ENCODE data around the gene TBC1D10A.

Gene TBC1D10A

DNA sequence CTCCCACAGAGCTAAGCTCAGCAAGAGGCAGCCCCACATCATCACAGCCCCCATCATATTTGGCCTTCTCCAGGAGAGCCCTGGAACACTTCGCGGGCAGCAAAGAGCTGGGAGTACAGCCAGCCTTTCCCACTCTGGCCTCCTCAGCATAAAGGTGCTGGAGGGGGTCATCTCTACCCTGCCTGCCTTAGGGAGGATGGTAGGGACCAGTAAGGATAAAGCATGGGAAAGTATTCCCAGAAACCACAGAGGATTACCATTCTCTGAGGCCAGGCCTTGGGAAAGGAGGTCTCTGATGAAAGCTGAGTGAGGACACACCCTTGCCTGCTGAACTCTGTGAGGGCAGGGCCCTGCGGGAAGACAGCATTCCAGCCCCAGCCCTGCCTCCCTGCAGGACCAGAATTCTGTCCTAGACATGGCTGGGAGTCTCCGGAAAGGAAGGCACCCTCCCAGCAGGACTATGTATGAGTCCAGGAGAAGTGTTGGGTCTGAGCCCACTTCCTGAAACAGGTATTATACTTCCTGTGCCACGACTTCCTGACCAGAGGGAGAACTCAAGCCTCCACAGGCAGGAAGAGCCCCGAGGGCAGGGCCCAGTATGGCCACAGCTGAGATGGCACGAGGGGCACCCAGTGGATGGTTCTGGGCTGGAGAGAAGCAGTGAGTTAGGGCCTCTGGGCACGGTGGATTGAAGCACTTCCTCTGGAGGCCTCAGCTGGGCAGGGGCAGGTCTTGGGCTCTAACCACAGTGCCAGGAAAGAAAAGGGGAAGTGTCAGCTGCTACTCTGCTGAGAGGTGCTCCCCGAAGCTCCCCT lies 24.5 kb downstream of the TBC1D10A start:
- no peak for DNase-seq (ENCODE audit: low read depth in 2 of 2)

DNA sequence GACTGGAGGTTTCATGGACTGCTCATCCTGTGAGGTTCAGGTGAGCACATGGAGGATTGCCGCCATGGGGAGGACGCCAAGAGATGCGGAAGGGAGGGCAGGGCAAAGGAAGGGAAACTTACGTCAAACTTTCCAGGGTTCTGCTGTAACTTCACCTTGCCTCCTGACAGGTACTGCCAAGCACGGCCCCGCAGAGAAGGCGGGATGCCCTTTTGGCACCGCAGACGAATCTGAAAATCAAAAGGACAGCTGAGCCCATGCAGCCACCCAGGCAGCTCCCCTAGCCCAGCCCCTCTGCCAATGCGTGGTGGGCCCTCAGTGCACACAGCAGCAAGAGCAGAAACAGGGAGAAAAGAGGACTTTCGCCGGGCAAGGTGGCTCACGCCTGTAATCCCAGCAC lies 27.4 kb downstream of the TBC1D10A start:
- no peak for DNase-seq (ENCODE audit: low read depth in 2 of 2)

DNA sequence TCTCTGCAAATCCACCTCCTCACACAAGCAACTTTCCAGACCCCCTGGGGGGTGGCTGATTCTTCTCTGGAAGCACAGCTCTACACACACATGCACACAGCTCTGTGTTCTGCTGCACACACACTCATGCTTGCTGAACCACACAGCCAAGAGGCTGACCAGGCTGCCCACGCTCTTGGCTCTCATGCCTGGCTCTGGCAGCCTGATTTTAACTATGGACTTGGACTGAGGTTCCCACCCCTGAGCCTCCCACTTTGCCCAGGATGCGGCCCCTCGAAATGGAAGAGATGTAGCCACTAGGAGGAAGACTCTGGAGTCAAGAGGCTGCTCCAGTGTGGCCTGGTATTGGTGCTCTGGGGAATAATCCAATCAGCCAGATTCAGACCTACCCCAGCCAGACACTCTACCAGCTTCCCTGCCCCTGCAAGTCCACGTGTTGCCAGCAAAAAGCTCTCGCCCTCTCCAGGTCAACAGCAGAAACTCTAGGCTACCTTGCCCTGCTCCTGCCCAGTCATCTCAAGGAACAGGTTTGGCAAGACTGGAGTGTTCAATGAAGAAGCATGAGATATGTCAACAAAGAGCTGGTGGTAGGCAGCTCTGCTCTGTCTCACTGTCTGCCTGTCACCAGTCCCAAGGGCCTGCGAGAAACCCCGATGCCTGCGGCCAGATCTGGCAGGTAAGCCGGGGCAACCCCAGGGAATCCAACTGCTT lies 28.6 kb downstream of the TBC1D10A start:
- no peak for DNase-seq (ENCODE audit: low read depth in 2 of 2)

DNA sequence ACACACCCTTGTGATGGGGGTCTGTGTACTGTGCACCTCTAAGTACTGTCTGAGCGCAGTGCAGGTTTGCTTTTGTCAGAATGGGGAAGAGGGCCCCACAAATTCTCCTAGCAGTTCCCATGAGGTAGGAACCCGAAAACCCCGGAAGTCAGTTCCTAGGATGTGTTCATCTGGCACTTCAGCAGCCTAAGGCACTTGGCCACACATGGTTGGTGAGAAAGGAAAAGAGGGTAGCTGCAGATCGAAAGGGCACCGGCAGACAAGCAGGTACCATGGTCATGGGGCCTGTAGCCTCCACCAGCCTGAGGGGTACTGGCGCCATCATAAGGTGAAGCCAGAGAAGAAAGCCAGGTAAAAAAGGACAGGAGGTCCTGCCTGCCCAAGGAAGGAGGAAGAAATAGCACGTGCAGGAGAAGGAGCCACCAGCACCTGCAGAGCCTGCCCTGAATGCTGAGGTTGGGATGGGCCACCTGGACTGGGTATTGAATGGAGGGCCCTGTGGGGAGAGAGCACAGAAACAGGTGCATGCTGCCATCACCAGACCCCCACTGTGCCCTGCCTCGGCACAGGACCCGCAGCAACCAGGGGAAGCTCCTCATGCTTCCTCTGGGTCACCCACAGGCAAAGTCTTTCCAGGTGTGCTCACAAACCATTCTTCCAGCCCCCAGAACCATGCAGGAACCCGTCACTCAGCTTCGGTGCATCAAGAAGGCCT lies 29.3 kb downstream of the TBC1D10A start:
- no peak for DNase-seq (ENCODE audit: low read depth in 2 of 2)

DNA sequence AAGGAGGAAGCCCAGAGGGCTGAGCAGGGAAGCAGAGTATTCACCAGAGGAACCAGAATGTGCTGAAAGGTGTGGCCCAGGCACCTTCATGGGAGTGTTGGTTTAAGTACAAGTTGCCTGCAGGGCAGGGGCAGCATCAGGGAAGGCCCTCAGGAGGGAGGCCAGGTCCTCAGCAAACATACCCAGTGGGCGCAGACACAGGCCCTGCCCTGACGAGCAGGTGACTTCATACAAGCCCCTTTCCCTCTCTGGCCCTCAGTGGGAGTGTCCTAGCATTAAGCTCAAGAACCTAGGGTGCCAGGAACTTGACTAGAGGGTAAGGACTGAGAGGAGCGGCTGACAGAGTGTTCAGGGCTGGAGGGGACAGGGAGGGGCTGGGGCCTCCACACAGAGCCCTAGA lies 29.9 kb downstream of the TBC1D10A start:
- no peak for DNase-seq (ENCODE audit: low read depth in 2 of 2)

DNA sequence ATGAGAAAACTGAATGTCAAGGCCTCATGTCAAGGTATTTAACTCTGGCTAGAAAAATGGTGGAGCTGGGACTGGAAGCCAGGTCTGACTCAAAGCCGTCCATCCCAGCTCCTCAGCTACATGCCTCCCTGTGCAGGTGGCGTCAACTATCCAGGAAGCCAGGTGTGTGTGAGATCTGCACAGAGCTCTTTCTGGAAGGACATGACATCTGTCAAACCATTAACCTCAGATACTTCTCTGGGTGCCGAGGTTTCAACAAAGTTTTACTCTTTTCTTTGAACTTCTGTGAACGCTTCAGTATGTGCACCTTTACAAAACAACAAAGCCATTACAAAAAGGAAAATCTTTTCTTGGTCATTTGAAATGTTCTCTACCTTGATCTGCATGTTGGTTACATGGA lies 30.4 kb downstream of the TBC1D10A start:
- DNase-seq (ENCODE audit: low read depth in 2 of 2): no peak

DNA sequence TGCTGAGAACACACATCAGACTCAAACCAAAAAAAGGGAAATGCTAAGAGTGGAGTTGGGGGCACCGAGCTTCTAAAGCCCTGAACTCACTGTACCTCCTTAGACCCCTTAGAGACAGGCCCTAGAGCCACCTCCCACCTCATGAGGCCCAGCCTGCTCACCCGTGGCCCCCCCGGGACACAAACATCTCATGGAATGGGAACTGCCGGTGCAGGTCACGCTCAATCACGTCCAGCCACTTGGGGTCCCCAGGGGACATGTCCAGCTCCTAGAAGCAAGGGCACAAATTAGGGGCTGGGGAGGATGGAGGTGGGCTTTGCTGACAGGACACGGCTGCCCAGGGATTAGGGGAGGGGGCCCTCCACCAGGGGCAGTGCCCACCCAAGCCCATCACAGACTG lies 31.2 kb downstream of the TBC1D10A start:
- DNase-seq (ENCODE audit: low read depth in 2 of 2): no peak

DNA sequence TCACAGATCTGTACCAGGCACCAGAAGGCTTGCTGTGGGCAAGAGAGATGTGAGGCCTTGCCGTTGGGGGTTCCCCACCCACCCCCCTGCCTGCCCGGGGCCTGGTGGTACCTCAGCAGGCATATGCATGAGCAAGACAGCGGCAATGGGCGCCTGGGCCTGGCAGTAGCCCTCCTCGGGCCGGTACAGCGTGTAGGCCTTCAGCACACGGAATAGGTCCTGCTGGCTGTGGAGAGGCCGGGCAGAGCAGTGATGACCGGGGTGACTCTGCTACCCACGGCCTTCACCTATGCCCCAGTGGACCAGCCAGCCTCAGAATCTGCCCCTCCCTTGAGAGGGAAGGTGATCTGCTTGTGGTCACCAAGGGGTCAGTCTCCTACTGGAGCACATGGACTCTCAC lies 31.9 kb downstream of the TBC1D10A start:
- no peak for DNase-seq (ENCODE audit: low read depth in 2 of 2)

DNA sequence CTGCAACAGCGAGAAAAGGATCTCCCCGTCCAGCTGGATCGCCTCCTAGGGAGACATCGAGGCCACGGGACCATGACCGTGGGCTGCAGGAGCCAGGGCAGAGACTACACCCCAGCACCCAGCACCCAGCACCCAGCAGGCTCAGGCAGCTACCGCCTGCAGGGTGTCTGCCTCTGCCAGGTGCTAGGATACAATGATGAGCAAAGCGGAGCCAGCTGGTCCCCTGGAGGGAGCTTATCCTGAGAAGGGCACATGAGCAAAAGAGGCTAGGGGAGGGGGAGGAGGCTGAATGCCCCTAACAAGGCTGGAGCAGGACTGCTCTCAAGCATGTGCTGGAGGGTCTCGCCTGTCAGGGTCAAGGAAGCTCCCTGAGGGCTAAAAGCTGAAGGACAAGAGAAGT lies 32.7 kb downstream of the TBC1D10A start:
- no peak for DNase-seq (ENCODE audit: low read depth in 2 of 2)

DNA sequence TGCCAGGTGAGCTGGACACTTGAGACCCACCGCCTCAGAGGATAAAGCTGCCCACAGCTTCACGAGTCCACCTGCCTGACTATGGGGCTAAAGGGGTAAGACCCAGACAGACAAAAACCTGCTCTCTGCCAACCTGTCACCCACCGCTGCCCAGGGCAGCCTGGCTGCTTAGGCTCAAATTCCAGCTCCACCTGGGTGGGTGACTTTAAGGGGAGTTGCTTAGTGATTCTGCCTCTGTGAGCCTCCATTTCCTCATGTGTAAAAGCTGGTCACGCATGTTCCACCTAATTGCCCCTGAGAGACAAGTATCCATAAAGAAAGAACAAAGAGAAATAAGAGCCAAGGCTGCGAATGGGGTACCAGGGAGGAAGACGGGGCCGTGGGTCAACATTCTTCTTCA lies 33.7 kb downstream of the TBC1D10A start:
- no peak for DNase-seq (ENCODE audit: low read depth in 2 of 2)

DNA sequence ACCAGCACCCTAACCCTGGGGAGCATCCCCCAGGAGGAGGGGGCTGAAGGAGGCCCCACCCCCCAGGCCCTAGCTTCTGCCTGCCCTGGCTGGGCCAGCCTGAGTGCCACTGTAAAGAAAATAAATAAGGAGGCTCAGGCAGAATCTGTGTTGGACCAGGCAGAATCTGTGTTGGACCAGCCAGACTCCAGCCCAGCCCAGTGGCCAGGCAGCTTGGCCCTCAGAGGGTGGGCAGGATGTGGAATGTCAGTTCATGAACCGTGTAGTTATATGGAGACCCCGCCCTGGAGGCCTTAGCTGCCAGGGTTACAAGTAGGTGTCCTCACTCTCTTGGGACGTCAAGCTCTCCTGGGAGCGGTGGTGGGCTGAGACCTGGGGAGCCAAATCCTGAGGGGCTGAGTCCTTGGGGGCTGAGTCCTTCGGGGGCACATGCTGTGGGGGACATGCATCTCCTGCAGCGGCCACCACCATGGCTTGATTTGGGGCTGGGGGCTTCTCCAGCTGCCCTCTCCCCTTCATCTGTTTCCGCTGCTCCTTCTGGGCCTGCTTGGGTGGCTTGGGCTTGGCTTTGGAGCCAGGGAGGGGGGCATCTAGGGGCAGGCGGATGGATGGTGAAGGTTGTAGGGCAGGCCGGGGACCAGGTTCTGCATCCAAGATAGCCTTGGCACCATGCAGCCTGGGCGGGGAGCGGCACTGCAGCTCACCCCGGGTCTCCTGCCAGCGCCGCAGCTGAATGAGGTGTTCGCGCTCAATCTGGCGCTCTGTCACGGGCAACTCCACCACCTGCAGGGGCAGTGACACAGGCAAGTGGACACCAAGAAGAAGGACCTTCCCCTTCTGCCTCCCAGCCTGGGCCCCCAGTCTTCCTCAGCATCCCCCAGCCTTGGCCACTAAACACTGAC lies 34.4 kb downstream of the TBC1D10A start:
- DNase-seq (ENCODE audit: low read depth in 2 of 2): no peak

DNA sequence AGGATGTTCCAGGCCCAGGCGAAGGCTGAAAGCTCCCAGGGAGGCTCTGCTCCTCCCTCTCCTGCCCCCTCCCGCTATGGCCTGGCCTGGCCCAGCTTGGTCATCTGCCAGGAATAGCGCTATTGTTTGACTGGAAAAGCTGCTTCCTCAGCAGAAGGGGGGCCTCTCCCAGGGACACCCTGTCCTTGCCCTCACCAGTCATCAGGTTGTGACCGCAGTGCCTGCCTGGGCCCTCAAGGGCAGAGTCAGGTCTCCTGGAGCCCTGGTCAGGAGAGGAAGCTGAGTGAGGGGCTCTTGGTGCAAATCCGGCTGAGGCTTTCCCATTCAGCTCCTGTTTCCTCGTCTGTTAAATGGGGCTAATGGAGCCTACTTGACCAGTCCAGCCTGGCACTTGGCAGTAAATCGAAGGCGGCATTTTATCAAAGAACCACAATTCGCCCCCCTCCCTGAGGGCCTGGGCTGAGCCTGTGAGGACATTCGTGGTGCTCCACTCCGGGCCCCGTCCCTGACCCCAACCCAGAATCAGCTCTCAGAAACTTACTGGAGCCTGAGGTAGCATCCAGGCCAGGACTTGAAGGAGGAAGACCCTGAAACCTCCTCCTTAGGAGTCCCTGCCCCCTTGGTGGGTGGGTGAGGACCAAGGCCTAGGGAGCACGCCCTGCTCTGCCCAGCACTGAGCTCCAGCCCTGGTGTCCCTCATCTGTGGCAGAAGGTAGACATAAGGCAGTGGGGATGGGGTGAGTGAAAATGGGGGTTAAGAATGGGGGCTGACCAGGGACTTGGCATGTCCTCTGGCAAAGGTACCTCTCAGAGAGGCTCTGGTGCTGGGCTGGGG lies 35.5 kb downstream of the TBC1D10A start:
- no peak for DNase-seq (ENCODE audit: low read depth in 2 of 2)

DNA sequence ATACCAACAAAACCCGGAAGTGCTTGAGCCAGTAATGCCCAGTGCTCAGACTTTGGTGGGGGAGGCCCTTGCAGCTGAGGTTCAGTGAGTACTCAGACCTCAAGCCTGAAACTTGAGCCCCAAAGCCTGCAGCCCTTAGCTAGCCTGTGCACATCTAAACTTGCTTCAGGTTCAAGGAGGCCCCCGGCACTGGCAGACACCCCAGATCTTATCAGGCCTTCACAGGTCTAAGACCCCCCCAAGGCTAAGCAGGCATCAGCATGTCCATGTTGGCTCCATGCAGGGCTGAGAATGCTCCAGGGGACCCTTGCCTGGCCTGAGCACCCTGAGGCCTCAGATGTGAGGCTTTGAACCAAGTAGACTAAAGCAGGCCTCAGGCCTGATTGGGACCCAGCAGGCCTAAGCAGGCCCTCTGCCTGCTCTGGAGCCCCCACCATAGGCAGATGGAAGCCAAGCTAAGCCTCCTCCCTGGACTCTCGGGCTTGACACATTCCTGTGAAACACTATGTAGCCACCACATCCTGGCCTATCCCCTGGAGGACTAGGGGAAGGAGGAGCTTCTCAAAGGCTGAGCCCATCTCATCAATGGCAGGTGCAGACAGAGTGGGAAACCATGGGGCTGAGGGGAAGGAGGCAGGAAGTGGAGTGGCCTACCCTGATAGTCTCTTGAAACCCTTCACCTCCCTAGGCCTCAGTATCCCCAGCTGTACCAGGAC lies 36.2 kb downstream of the TBC1D10A start:
- no peak for DNase-seq (ENCODE audit: low read depth in 2 of 2)

DNA sequence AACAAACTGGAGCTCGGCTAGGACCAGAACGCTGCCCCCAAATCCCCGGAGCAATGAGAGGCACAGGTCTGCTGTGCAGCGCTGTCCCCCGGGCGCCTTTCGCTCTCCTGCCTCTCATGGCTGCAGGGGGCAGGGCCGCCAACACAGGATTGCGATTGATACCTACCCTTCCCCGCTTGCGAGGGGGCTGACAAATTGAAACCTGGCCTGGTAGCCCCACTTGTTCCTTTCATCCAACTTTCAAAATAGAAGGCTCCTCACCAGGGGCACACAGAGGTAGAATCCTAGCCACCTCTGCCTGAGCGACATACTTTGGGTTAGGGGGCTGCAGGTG lies 36.8 kb downstream of the TBC1D10A start:
- no peak for DNase-seq (ENCODE audit: low read depth in 2 of 2)

DNA sequence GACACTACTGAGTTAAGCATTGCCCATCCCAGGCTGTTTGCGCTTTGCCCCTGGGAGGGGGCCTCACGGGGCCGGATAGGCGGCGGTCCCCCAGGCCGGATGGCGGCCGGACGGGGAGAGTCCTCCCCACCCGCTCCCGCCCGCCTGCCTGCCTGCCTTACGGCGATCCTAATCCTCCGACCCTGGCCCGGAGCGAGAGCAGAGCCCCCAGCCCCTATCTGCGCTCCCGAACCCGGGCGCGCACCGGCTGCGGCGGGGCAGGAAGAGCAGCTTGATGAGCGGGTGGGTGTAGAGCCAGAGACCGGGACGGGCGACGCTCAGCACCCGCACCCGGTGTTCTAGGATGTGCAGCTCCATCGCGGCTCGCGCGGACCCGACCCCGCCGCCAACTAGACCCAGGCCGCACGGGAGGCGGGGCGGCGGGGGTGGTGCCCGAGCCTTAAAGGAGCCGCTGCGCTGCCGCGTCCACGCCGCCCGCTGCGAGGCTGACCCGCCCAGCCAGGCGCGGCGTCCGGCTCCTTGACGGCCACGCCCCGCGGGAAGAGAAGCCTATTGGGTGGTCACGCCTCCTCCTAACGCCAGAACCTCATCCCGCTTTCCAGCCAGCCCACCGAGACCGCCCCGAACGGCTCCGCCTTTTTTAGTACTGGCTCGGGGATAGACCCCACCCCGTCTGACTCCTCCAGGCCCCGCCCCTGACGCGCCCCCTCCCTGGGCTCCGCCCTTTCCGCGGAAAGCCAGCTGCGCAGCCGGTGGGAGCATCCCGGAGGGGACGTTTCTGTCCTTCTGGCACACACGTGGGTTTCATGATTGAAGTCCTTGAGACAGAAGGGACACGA lies 37.4 kb downstream of the TBC1D10A start, which contains the start of gene CASTOR1:
Gene CASTOR1, minus strand, starts transcription at position 365 of the 839 bp plus-strand sequence. Its CDS starts 8 bp downstream, at position 357.
- peak; percentile 87 to 89 for DNase-seq (ENCODE audit: low read depth in 2 of 2)

DNA sequence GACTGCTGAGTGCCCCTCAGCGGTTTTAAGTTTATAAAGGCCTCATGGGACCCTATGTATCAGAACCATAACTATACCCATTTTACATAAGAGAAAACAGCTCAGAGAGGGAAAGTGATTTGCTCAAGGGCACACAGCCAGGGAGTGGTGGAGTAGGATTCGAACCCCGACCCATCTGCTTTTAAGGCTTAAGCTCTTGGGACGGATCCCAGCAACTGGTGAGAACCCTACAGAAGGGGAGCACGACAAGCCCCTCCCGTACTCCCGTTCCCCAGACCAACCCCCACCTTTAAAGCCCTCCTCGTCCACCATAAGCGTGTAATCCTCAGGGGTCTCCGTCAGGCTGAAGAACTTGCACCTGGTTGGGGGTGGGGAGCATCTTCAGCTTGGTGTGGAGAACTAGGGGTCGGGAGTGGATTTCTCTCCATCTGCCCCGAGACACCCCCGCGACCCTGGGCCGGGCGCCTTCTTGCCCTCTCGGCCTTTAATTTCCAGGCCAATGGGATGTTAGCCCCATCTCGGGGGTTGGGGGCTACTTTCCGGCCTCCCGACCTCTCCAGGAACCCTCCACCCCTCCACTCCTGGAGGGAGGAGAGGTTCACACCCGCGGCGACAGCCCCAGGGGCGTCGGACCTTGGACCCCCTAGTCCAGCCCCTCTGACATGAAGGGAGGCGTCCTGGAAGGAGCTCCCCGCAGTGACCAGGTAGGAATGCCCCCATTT lies 38.2 kb downstream of the TBC1D10A start:
- no peak for DNase-seq (ENCODE audit: low read depth in 2 of 2)

DNA sequence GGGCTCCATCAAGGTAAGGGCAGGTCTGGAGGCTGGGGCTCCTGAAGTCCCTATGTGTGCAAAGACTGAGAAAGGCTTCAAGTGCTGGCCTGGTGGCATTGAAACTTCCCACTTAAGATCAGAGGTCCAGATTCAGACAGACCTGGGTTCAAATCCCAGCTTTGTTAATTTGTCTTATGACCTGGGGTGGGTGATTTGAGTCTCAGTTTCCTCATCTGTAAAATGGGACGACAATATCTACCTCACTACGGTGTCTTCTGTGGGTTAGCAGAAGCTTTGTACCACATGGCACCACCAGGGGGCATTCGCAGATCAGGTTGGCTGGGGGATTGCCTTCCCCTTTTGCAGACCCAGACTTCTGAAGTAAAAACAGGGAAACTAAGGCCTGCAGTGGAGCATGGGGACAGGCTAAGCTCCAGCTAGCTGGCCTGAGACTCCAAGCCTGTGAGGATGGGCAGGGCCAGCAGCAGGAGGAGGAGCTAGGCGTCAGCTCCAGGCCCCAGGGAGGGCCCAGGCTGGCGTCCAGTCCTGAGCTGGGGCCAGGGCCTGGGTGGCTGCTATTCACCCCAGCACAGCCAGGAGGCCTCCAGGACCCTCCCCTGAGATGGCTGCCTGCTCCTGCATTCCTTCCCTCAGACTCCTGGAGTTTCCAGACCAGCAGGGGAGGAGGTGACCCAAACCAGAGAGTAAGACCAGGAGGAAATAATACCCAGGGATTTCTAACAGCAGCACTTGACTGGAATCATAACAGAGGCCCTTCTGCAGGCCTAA lies 38.9 kb downstream of the TBC1D10A start:
- peak; percentile 66 to 76 for DNase-seq (ENCODE audit: low read depth in 2 of 2)

All from stimulated activated CD8-positive, alpha-beta memory T cell treated with anti-CD3 and anti-CD28 coated beads, Interleukin-15, amount 100 ng/mL, for 48 hours (primary cell).